HepG2 (cell line): ENCODE data around the gene NEDD4. TPM values are rescaled to one million over a fixed set of nuclear protein-coding genes. Genes with fewer than 3 reads are reported as not detected.

Experiments used
- ADNP ChIP-seq: sonication (generic); formaldehyde crosslinking; IDR thresholded peaks from 2 replicates; pipeline ENCODE4 v1.4.0; 2020; ENCODE audit warnings: missing genetic modification reagents
- ATF3 ChIP-seq: sonication (generic); formaldehyde crosslinking; IDR thresholded peaks from 2 replicates; pipeline ENCODE4 v1.4.0; 2020; ENCODE audit warnings: missing genetic modification reagents
- FOSL2 ChIP-seq: sonication (generic); formaldehyde crosslinking; IDR thresholded peaks from 2 replicates; pipeline ENCODE4 v1.4.0; 2020; ENCODE audit warnings: missing genetic modification reagents
- FOXC1 ChIP-seq: sonication (generic); formaldehyde crosslinking; IDR thresholded peaks from 2 replicates; pipeline ENCODE4 v1.8.0; 2022; ENCODE audit warnings: mild to moderate bottlenecking, missing genetic modification reagents, borderline replicate concordance
- FOXP1 ChIP-seq, 2 experiments: fragments of 450-650 bp in 1 of 2; IDR thresholded peaks; 2 replicates each; pipeline ENCODE4 v1.6.1; 2017 to 2018; ENCODE audit warnings: antibody characterized with exemption in 1 of 2
- HNRNPH1 ChIP-seq: fragments of 200-400 bp; formaldehyde crosslinking; optimal IDR thresholded peaks from 2 replicates; pipeline ENCODE3; 2017; ENCODE audit warnings: mild to moderate bottlenecking, low read depth, low read length
- HNRNPL ChIP-seq: fragments of 200-400 bp; formaldehyde crosslinking; IDR thresholded peaks from 2 replicates; pipeline ENCODE4 v1.6.1; 2017; ENCODE audit warnings: mild to moderate bottlenecking, low read depth, low read length
- KLF6 ChIP-seq: IDR thresholded peaks from 2 replicates; pipeline ENCODE4 v1.8.0; 2016; ENCODE audit warnings: missing biosample characterization, missing genetic modification reagents
- LBX2 ChIP-seq: sonication (generic); formaldehyde crosslinking; IDR thresholded peaks from 2 replicates; pipeline ENCODE4 v1.5.0; 2020; ENCODE audit warnings: missing genetic modification reagents, mild to moderate bottlenecking, borderline replicate concordance
- MTERF4 ChIP-seq: sonication (generic); formaldehyde crosslinking; IDR thresholded peaks from 2 replicates; pipeline ENCODE4 v1.8.0; 2023; ENCODE audit warnings: mild to moderate bottlenecking, missing genetic modification reagents
- PCBP2 ChIP-seq: fragments of 200-400 bp; formaldehyde crosslinking; optimal IDR thresholded peaks from 2 replicates; pipeline ENCODE3; 2018; ENCODE audit warnings: low read length, low read depth; ENCODE audit not compliant: poor library complexity, severe bottlenecking
- POLR2G ChIP-seq: fragments of 200-400 bp; formaldehyde crosslinking; IDR thresholded peaks from 2 replicates; pipeline ENCODE4 v1.6.1; 2018; ENCODE audit warnings: mild to moderate bottlenecking, low read depth, low read length, moderate library complexity
- SMAD3 ChIP-seq: sonication (generic); formaldehyde crosslinking; IDR thresholded peaks from 2 replicates; pipeline ENCODE4 v1.4.0; 2020; ENCODE audit warnings: missing genetic modification reagents
- ZEB1 ChIP-seq: IDR thresholded peaks from 2 replicates; pipeline ENCODE4 v1.6.1; 2012; ENCODE audit warnings: mild to moderate bottlenecking, low read depth, inconsistent platforms; ENCODE audit not compliant: insufficient replicate concordance
- ZFP36L2 ChIP-seq: sonication (generic); formaldehyde crosslinking; IDR thresholded peaks from 2 replicates; pipeline ENCODE4 v1.4.0; 2020; ENCODE audit warnings: missing genetic modification reagents
- ZFP41 ChIP-seq: sonication (generic); formaldehyde crosslinking; IDR thresholded peaks from 2 replicates; pipeline ENCODE4 v1.4.0; 2020; ENCODE audit warnings: mild to moderate bottlenecking, missing genetic modification reagents, borderline replicate concordance
- ZFY ChIP-seq: sonication (generic); formaldehyde crosslinking; IDR thresholded peaks from 2 replicates; pipeline ENCODE4 v1.4.0; 2020; ENCODE audit warnings: missing genetic modification reagents
- ZNF263 ChIP-seq: sonication (generic); formaldehyde crosslinking; IDR thresholded peaks from 2 replicates; pipeline ENCODE4 v1.4.0; 2020; ENCODE audit warnings: missing genetic modification reagents
- ZNF580 ChIP-seq: IDR thresholded peaks from 2 replicates; pipeline ENCODE4 v1.6.1; 2016; ENCODE audit warnings: low read depth, borderline replicate concordance
- ZNF589 ChIP-seq: sonication (generic); formaldehyde crosslinking; conservative IDR thresholded peaks from 2 replicates; pipeline ENCODE4 v1.8.0; 2022; ENCODE audit warnings: mild to moderate bottlenecking, moderate library complexity, missing genetic modification reagents
- ZNF720 ChIP-seq: sonication (generic); formaldehyde crosslinking; IDR thresholded peaks from 2 replicates; pipeline ENCODE4 v1.4.0; 2020; ENCODE audit warnings: missing genetic modification reagents
- ZNF772 ChIP-seq: sonication (generic); formaldehyde crosslinking; IDR thresholded peaks from 2 replicates; pipeline ENCODE4 v1.5.0; 2020; ENCODE audit warnings: mild to moderate bottlenecking, missing genetic modification reagents
- ZNF773 ChIP-seq: sonication (generic); formaldehyde crosslinking; IDR thresholded peaks from 2 replicates; pipeline ENCODE4 v1.4.0; 2020; ENCODE audit warnings: missing genetic modification reagents, borderline replicate concordance
- ZSCAN21 ChIP-seq: sonication (generic); formaldehyde crosslinking; IDR thresholded peaks from 2 replicates; pipeline ENCODE4 v1.8.0; 2022; ENCODE audit warnings: mild to moderate bottlenecking, missing genetic modification reagents, moderate library complexity, borderline replicate concordance
- polyA plus RNA-seq, 8 experiments: library from polyadenylated mRNA; depleted of rRNA in 3 of 8; stranded (reverse) in 7 of 8; unstranded in 1 of 8; fragments of >200 nt; fragmentation: Illumina TruSeq in 4 of 8; extraction: Trizol in 4 of 8; gene quantifications; 2 replicates each; pipeline versions ENCODE4 v1.2.1 to v1.2.3, GENCODE V29; 2011 to 2016; ENCODE audit warnings: low read depth in 4 of 8, missing spikeins in 1 of 8, mixed read lengths in 1 of 8; ENCODE audit not compliant: insufficient read depth in 1 of 8
- total RNA-seq, 5 experiments: library from RNA; depleted of rRNA; stranded (reverse); fragments of >200 nt; fragmentation: Illumina TruSeq; extraction: Trizol; gene quantifications; 2 replicates each; pipeline ENCODE4 v1.2.3, GENCODE V29; 2016; ENCODE audit warnings: low read depth in 1 of 5

The NEDD4 gene
- total and polyA plus RNA-seq, 2 of the 13 experiments (the other 11 are each of a cell fraction or from before 2014, with no cell fraction given): 10.4 to 13.0 TPM

GRCh38 chr15:56040081-56041035, 46.9 kb upstream of the NEDD4 start (continued):
- TF ChIP-seq PCBP2: no peak
- TF ChIP-seq ZNF720: no peak
- no peak for TF ChIP-seq MTERF4 (CRISPR knock-in tag)
- TF ChIP-seq FOSL2: peak; percentile 99
- TF ChIP-seq ZNF589 (CRISPR knock-in tag): no peak
- no peak for TF ChIP-seq HNRNPL
- TF ChIP-seq ZSCAN21 (CRISPR knock-in tag): no peak
- TF ChIP-seq ZFP41 (CRISPR knock-in tag): no peak
- no peak for TF ChIP-seq LBX2 (CRISPR knock-in tag)
- TF ChIP-seq ATF3: peak; percentile 98
- TF ChIP-seq ZNF263 (CRISPR knock-in tag): no peak
- no peak for TF ChIP-seq FOXP1 (IDR thresholded peaks at IDR 0.05)
- no peak; the same call in 1 of the 2 replicates for TF ChIP-seq FOXP1 (CRISPR knock-in tag; IDR thresholded peaks at IDR 0.05)
- no peak for TF ChIP-seq ZNF773
- no peak for TF ChIP-seq ZFP36L2 (CRISPR knock-in tag)
- TF ChIP-seq ZEB1: no peak
- TF ChIP-seq ZNF580 (CRISPR knock-in tag): no peak
- peak; percentile 97 for TF ChIP-seq SMAD3 (CRISPR knock-in tag)
- no peak for TF ChIP-seq FOXC1 (CRISPR knock-in tag)
- no peak for TF ChIP-seq POLR2G
- no peak for TF ChIP-seq ZFY (CRISPR knock-in tag)
- no peak for TF ChIP-seq ZNF772 (CRISPR knock-in tag)
- peak; percentile 91 for TF ChIP-seq KLF6 (CRISPR knock-in tag)
- TF ChIP-seq HNRNPH1: no peak
- TF ChIP-seq ADNP (CRISPR knock-in tag): no peak
